Measurements from ENCODE around the gene CPLX4.

The CPLX4 gene

DNA sequence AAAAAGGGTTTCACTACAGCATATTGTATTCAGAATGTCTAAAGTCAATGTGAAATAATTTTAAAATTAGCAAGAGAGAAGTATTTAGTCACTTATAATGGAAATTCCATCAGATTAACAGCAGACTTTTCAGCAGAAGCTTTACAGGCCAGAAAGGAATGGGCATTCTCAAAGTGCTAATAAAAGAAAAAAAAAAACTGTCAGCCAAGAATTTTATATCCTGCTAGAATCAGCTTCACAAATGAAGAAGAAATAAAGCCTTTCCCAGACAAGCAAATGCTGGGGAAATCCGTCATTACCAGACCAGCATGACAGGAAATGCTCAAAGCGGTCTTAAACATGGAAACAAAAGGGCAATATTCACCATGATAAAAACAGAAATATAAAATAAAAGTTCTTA is 21.9 kb upstream of the CPLX4 start:
- no peak for DNase-seq (ENCODE audit: low read depth)
- no peak overlapping the region for H3K4me3 ChIP-seq (replicated peaks; ENCODE audit: low read depth, low read length)
- TF ChIP-seq CTCF (IDR thresholded peaks at IDR 0.05; ENCODE audit: low read length, missing control alignments), result no peak

DNA sequence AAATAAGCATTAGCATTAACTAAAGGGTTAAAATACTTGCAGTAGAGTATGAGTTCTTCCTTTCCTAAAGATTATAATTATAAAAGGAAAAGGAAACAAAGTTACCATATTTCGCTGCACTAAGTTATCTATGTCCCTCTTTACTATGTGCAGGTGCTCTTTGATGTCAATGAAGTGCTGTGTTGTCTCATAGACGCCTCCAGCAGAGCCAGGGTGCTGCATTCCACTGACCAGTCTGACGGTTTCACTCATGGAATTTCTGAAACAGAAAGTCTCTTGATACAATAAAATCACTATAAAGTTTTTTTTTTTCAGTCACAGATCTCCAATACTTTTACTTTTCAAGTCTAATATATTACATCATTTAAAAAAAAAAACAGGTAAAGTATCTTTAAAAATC is 14.5 kb upstream of the CPLX4 start:
- TF ChIP-seq CTCF (IDR thresholded peaks at IDR 0.05; ENCODE audit: low read length, missing control alignments), result no peak
- no peak for DNase-seq (ENCODE audit: low read depth)
- H3K4me3 ChIP-seq (replicated peaks; ENCODE audit: low read depth, low read length), result no peak overlapping the region

GRCh38 chr18:59328683-59329082 is 10.2 kb upstream of the CPLX4 start:
- no peak for TF ChIP-seq CTCF (IDR thresholded peaks at IDR 0.05; ENCODE audit: low read length, missing control alignments)
- no peak for DNase-seq (ENCODE audit: low read depth)
- H3K4me3 ChIP-seq (replicated peaks; ENCODE audit: low read depth, low read length), result no peak overlapping the region

DNA sequence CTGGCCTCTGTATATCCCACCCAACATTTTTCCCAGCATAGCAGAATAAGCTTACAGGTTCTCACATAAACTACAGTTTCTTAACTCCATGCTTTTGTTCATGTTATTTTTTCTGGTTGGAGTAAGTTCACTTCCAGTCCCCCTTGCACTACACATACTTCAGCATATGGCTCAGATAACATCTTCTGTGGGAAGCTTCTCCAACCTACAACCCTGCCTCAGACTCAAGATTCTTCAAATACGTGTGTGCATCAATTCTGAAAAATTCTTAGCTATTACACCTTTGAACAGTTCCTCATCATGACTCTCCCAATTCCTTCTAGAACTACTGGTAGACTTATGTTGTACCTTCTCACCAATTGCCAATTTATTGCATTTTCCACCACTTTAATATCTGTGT is 7.5 kb upstream of the CPLX4 start:
- DNase-seq (ENCODE audit: low read depth), result no peak
- TF ChIP-seq CTCF (IDR thresholded peaks at IDR 0.05; ENCODE audit: low read length, missing control alignments), result no peak
- no peak overlapping the region for H3K4me3 ChIP-seq (replicated peaks; ENCODE audit: low read depth, low read length)

- no peak overlapping the region for H3K4me3 ChIP-seq (replicated peaks; ENCODE audit: low read depth, low read length)
- no peak for TF ChIP-seq CTCF (IDR thresholded peaks at IDR 0.05; ENCODE audit: low read length, missing control alignments)
- DNase-seq (ENCODE audit: low read depth), result no peak
Observed at GRCh38 chr18:59324623-59324971, 6.1 kb upstream of the CPLX4 start.

GRCh38 chr18:59323931-59324622 is 5.6 kb upstream of the CPLX4 start:
- TF ChIP-seq CTCF (IDR thresholded peaks at IDR 0.05; ENCODE audit: low read length, missing control alignments), result no peak
- DNase-seq (ENCODE audit: low read depth), result no peak
- H3K4me3 ChIP-seq (replicated peaks; ENCODE audit: low read depth, low read length), result no peak overlapping the region

- TF ChIP-seq CTCF (IDR thresholded peaks at IDR 0.05; ENCODE audit: low read length, missing control alignments), result no peak
- H3K4me3 ChIP-seq (replicated peaks; ENCODE audit: low read depth, low read length), result no peak overlapping the region
- DNase-seq (ENCODE audit: low read depth), result no peak
Observed at GRCh38 chr18:59311631-59312030, 6.8 kb downstream of the CPLX4 start.

All from fibroblast of pulmonary artery (primary cell).